Measurements from ENCODE around the gene XPNPEP2.

Gene XPNPEP2

GRCh38 chrX:129738466-129739308, at the start of gene XPNPEP2:
XPNPEP2 (plus strand) TSS chrX:129738979; CDS start chrX:129739214, 235 bp downstream.
- intact Hi-C loops (cut with DNase I) = no loop called here
- peak in 1 of 10 donors; percentile 57 for DNase-seq

- peak in 1 of 10 donors; percentile 54 for DNase-seq
- intact Hi-C loops (cut with DNase I) = no loop called here
Observed at GRCh38 chrX:129689796-129690195, 49.0 kb upstream of the XPNPEP2 start.

- intact Hi-C loops (cut with DNase I) = no loop called here
- DNase-seq = peak in 1 of 10 donors; percentile 39
Observed at GRCh38 chrX:129690435-129690834, 48.3 kb upstream of the XPNPEP2 start.

GRCh38 chrX:129693354-129693753, 45.4 kb upstream of the XPNPEP2 start:
- peak in 1 of 10 donors; percentile 2 for DNase-seq
- intact Hi-C loops (cut with DNase I) = no loop called here

GRCh38 chrX:129694805-129695204, 44.0 kb upstream of the XPNPEP2 start:
- intact Hi-C loops (cut with DNase I) = no loop called here
- DNase-seq = peak in 1 of 10 donors; percentile 8

- peak in 1 of 10 donors; percentile 2 for DNase-seq
- intact Hi-C loops (cut with DNase I) = no loop called here
Observed at GRCh38 chrX:129695535-129695934, 43.2 kb upstream of the XPNPEP2 start.

- intact Hi-C loops (cut with DNase I) = no loop called here
- DNase-seq = peak in 1 of 10 donors; percentile 60
Observed at GRCh38 chrX:129695937-129696336, 42.8 kb upstream of the XPNPEP2 start.

- intact Hi-C loops (cut with DNase I) = no loop called here
- DNase-seq = peak in 1 of 10 donors; percentile 16
Observed at GRCh38 chrX:129696463-129697155, 42.2 kb upstream of the XPNPEP2 start.

GRCh38 chrX:129697204-129697829, 41.5 kb upstream of the XPNPEP2 start:
- intact Hi-C loops (cut with DNase I) = no loop called here
- peak in 1 of 10 donors; percentile 24 for DNase-seq

GRCh38 chrX:129698150-129698549, 40.6 kb upstream of the XPNPEP2 start:
- no peak for DNase-seq
- intact Hi-C loops (cut with DNase I) = no loop called here

GRCh38 chrX:129700536-129700935, 38.2 kb upstream of the XPNPEP2 start:
- DNase-seq = peak in 1 of 10 donors; percentile 58

GRCh38 chrX:129701624-129702069, 37.1 kb upstream of the XPNPEP2 start:
- DNase-seq = peak in 7 of 10 donors; percentile 7 to 84 (median 26)
- intact Hi-C loops (cut with DNase I) = no loop called here

More at GRCh38 chrX:129700536-129700935, 38.2 kb upstream of the XPNPEP2 start:
- intact Hi-C loops (cut with DNase I) = no loop called here

GRCh38 chrX:129704491-129704890, 34.3 kb upstream of the XPNPEP2 start:
- intact Hi-C loops (cut with DNase I) = no loop called here
- peak in 1 of 10 donors; percentile 28 for DNase-seq

GRCh38 chrX:129705377-129705925, 33.3 kb upstream of the XPNPEP2 start:
- intact Hi-C loops (cut with DNase I) = no loop called here
- DNase-seq = peak in 1 of 10 donors; percentile 55

GRCh38 chrX:129705988-129706387, 32.8 kb upstream of the XPNPEP2 start:
- no peak for DNase-seq
- intact Hi-C loops (cut with DNase I) = no loop called here

GRCh38 chrX:129706400-129707072, 32.2 kb upstream of the XPNPEP2 start:
- intact Hi-C loops (cut with DNase I) = no loop called here
- peak; percentile 63 to 98 (median 82) for DNase-seq

- no peak for DNase-seq
- intact Hi-C loops (cut with DNase I) = no loop called here
Observed at GRCh38 chrX:129714581-129714980, 24.2 kb upstream of the XPNPEP2 start.

- DNase-seq = no peak
- intact Hi-C loops (cut with DNase I) = no loop called here
Observed at GRCh38 chrX:129716507-129716906, 22.3 kb upstream of the XPNPEP2 start.

- DNase-seq = peak in 4 of 10 donors; percentile 8 to 50 (median 22)
- intact Hi-C loops (cut with DNase I) = no loop called here
Observed at GRCh38 chrX:129717892-129718291, 20.9 kb upstream of the XPNPEP2 start.

GRCh38 chrX:129718676-129719075, 20.1 kb upstream of the XPNPEP2 start:
- DNase-seq = no peak
- intact Hi-C loops (cut with DNase I) = no loop called here

All from posterior cingulate gyrus (tissue), 11 donors.